Endothelial cell of umbilical vein (primary cell): ENCODE results near the gene YDJC. TPM values are rescaled to one million over a fixed set of nuclear protein-coding genes. Genes with fewer than 3 reads are reported as not detected.
A peak's percentile ranks its signal among the peaks of the same experiment; 100 is the strongest.

Experiments used
- BruUV-seq: library from RNA; stranded (reverse); fragments of 400-500 nt; replicated peaks from 2 replicates; lab custom pipeline; 2021; lab: Mats Ljungman, UMichigan
- CTCF ChIA-PET: fragments of 300-600, 350-600 bp; sonication (Branson Sonifier 250); formaldehyde crosslinking; loops from one replicate; lab custom pipeline; 2021; ENCODE audit warnings: antibody characterized with exemption, inconsistent platforms; lab: Charles Lee
- POLR2A ChIA-PET: fragments of 300-600, 350-600 bp; sonication (Branson Sonifier 250); formaldehyde crosslinking; loops from one replicate; lab custom pipeline; 2021; ENCODE audit warnings: antibody characterized with exemption, inconsistent platforms; lab: Charles Lee
- DNase-seq: peaks from one replicate; pipeline ENCODE4 v3.0.0-alpha.2; 2011; ENCODE audit warnings: low read depth, low spot score
- FAIRE-seq: peaks from 2 replicates; lab custom pipeline; 2011; peaks lifted over from hg19 to GRCh38; lab: Jason Lieb, UNC
- H2AFZ ChIP-seq: 2 replicates; pipeline ENCODE4 v1.6.0; 2012; ENCODE audit warnings: low read depth, low read length, control low read depth, inconsistent platforms
- H3K27ac ChIP-seq: 2 replicates; pipeline ENCODE4 v1.5.1; 2011; ENCODE audit warnings: low read depth, mild to moderate bottlenecking, control low read depth, low read length, moderate library complexity; ENCODE audit not compliant: insufficient read depth
- H3K27me3 ChIP-seq, 2 experiments: 2 replicates each; pipeline versions ENCODE4 v1.6.0 to v1.6.1; 2011; ENCODE audit warnings: low read length in 2 of 2, mixed read lengths in 1 of 2; ENCODE audit not compliant: control insufficient read depth in 2 of 2, insufficient read depth in 2 of 2
- H3K36me3 ChIP-seq, 2 experiments: 2 replicates in 1 of 2; 3 replicates in 1 of 2; pipeline ENCODE4 v1.5.1; 2011; ENCODE audit warnings: low read length in 2 of 2, mild to moderate bottlenecking in 1 of 2, moderate library complexity in 1 of 2; ENCODE audit not compliant: control insufficient read depth in 2 of 2, insufficient read depth in 2 of 2; ENCODE audit errors: extremely low read depth in 1 of 2
- H3K4me1 ChIP-seq: 3 replicates; pipeline ENCODE4 v1.5.1; 2011; ENCODE audit warnings: mild to moderate bottlenecking, low read length; ENCODE audit not compliant: control insufficient read depth, insufficient read depth; ENCODE audit errors: extremely low read depth
- H3K4me2 ChIP-seq: 2 replicates; pipeline ENCODE4 v1.6.1; 2011; ENCODE audit warnings: low read length, control low read depth, mixed read lengths; ENCODE audit not compliant: insufficient read depth
- H3K4me3 ChIP-seq, 3 experiments: fragments of 200-600 bp in 1 of 3; sonication (generic), shearing (Covaris generic) in 1 of 3; replicated peaks in 1 of 3; 2 replicates each; pipeline ENCODE4 v1.5.1; 2011 to 2016; ENCODE audit warnings: control low read depth in 3 of 3, low read length in 3 of 3, mild to moderate bottlenecking in 2 of 3, inconsistent platforms in 1 of 3, low read depth in 1 of 3, moderate library complexity in 1 of 3; ENCODE audit not compliant: insufficient read depth in 1 of 3
- H3K79me2 ChIP-seq: 2 replicates; pipeline ENCODE4 v1.6.0; 2012; ENCODE audit warnings: low read length, inconsistent platforms; ENCODE audit not compliant: control insufficient read depth, insufficient read depth
- H3K9ac ChIP-seq: replicated peaks from 2 replicates; pipeline ENCODE3; 2011; ENCODE audit warnings: low read length, control low read depth; ENCODE audit not compliant: insufficient read depth; ENCODE audit errors: extremely low read depth
- H3K9me1 ChIP-seq: replicated peaks from 3 replicates; pipeline ENCODE4 v1.6.0; 2011; ENCODE audit warnings: mild to moderate bottlenecking, low read length; ENCODE audit not compliant: control insufficient read depth, insufficient read depth; ENCODE audit errors: extremely low read depth
- H3K9me3 ChIP-seq: replicated peaks from 2 replicates; pipeline ENCODE4 v1.5.1; 2012; ENCODE audit warnings: low read length, inconsistent platforms; ENCODE audit not compliant: control insufficient read depth, insufficient read depth
- H4K20me1 ChIP-seq: replicated peaks from 2 replicates; pipeline ENCODE3; 2011; ENCODE audit warnings: mild to moderate bottlenecking, low read length; ENCODE audit not compliant: control insufficient read depth, insufficient read depth; ENCODE audit errors: extremely low read depth
- CTCF ChIP-seq, 2 donors: IDR thresholded peaks; 1 replicate in 1 of 2; 2 replicates in 1 of 2; pipeline ENCODE4 v1.5.1; 2011; ENCODE audit warnings: low read length in 2 of 2, mild to moderate bottlenecking in 2 of 2, moderate library complexity in 2 of 2, control low read depth in 1 of 2, inconsistent platforms in 1 of 2, low read depth in 1 of 2; ENCODE audit not compliant: insufficient read depth in 1 of 2; ENCODE audit errors: extremely low read depth in 1 of 2
- GATA2 ChIP-seq: IDR thresholded peaks from 2 replicates; pipeline ENCODE4 v1.7.0; 2011; ENCODE audit warnings: low read depth, mild to moderate bottlenecking, moderate library complexity, mixed read lengths, low read length; ENCODE audit not compliant: insufficient read length, insufficient read depth
- JUN ChIP-seq: IDR thresholded peaks from 2 replicates; pipeline ENCODE4 v1.6.1; 2011; ENCODE audit warnings: borderline replicate concordance, low read depth; ENCODE audit not compliant: insufficient read length, insufficient read depth
- POLR2AphosphoS5 ChIP-seq: IDR thresholded peaks from 2 replicates; pipeline ENCODE4 v1.6.1; 2012; ENCODE audit warnings: low read depth, mild to moderate bottlenecking, control low read depth, low read length, moderate library complexity; ENCODE audit not compliant: insufficient read depth
- dilution Hi-C: fragments of 300-500 bp; cut with MboI; formaldehyde crosslinking; loops from one replicate; pipeline ENCODE4 v1.15.0; 2019; ENCODE audit warnings: low sequenced_read_pairs; ENCODE audit not compliant: extremely low pct_ligation_motif_present
- intact Hi-C: fragments of 100-400 bp; cut with micrococcal nuclease; formaldehyde crosslinking; loops from one replicate; pipeline ENCODE4 v1.10.0; 2022
- polyA plus RNA-seq, 4 experiments: library from polyadenylated mRNA; depleted of rRNA in 3 of 4; stranded (reverse) in 3 of 4; unstranded in 1 of 4; fragments of >200 nt; gene quantifications; 2 replicates each; pipeline versions ENCODE4 v1.2.1 to v1.2.3, GENCODE V29; 2011 to 2012; ENCODE audit warnings: missing spikeins in 1 of 4
- total RNA-seq: library from RNA; stranded (reverse); gene quantifications from 2 replicates; pipeline ENCODE4 v1.2.3, GENCODE V29; 2021
- TF ChIP-seq, protein P1 (sequence below): IDR thresholded peaks from 2 replicates; pipeline ENCODE4 v1.6.1; 2011; ENCODE audit not compliant: insufficient read depth, insufficient read length

YDJC gene
- total and polyA plus RNA-seq, 2 donors (not counting 3 experiments of a cell fraction or from before 2014, with no cell fraction given), result 27.2 to 29.9 TPM

GRCh38 chr22:21643533-21644357 is 13.9 kb upstream of the YDJC start:
- H3K27me3 ChIP-seq, result no peaks in the 10 kb centered on the region
- ChIA-PET CTCF (interaction anchor here (1.0 to 3.5 kb wide), 10 partner anchors 9 to 187 kb away, joined by 3 to 41 read pairs (median 6); partner anchors contain the start of gene YDJC), POLR2A (no interaction called here)
- intact Hi-C loops, result loop anchor here (1.0 kb wide), 1 partner anchor 14 kb away; no protein-coding TSS in a partner anchor
- no peak overlapping the region for H3K27ac ChIP-seq
- no peaks in the 10 kb centered on the region for H3K9me3 ChIP-seq
- peaks cover 14% of the 10 kb centered on the region for H3K4me1 ChIP-seq
- H4K20me1 ChIP-seq, result no peaks in the 10 kb centered on the region
- peak overlapping the region in 2 of 3 experiments; percentile 43 to 81 for H3K4me3 ChIP-seq
- H3K79me2 ChIP-seq, result peaks cover 19% of the 10 kb centered on the region
- no peak for DNase-seq
- H2AFZ ChIP-seq, result no peak overlapping the region
- dilution Hi-C loops, result no loop called here
- no TSS peak for BruUV-seq
- peak overlapping the region; percentile 66 for H3K9ac ChIP-seq
- FAIRE-seq, result no peak
- TF ChIP-seq JUN (no peak), POLR2AphosphoS5 (no peak), CTCF (IDR thresholded peaks at IDR 0.05; ENCODE audit: extremely low read depth in 1 of 2, insufficient read depth in 1 of 2, low read depth in 1 of 2, low read length in 2 of 2) (no peak), GATA2 (no peak)
- TF ChIP-seq, protein P1, sequence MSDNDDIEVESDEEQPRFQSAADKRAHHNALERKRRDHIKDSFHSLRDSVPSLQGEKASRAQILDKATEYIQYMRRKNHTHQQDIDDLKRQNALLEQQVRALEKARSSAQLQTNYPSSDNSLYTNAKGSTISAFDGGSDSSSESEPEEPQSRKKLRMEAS, result no peak
- peak overlapping the region; percentile 80 for H3K4me2 ChIP-seq
- H3K36me3 ChIP-seq, result peaks cover 3 to 11% of the 10 kb centered on the region in 2 experiments
- H3K9me1 ChIP-seq, result no peaks in the 10 kb centered on the region
